SH-SY5Y (cell line): Measurements from ENCODE around the gene NUP93.

ENCODE experiments used
- GATA2 ChIP-seq: IDR thresholded peaks from 2 replicates; pipeline ENCODE4 v1.6.1; 2011; ENCODE audit warnings: mild to moderate bottlenecking, low read depth, low read length
- GATA3 ChIP-seq: IDR thresholded peaks from 2 replicates; pipeline ENCODE4 v1.6.1; 2011; ENCODE audit warnings: low read depth, mild to moderate bottlenecking, low read length, moderate library complexity

DNA sequence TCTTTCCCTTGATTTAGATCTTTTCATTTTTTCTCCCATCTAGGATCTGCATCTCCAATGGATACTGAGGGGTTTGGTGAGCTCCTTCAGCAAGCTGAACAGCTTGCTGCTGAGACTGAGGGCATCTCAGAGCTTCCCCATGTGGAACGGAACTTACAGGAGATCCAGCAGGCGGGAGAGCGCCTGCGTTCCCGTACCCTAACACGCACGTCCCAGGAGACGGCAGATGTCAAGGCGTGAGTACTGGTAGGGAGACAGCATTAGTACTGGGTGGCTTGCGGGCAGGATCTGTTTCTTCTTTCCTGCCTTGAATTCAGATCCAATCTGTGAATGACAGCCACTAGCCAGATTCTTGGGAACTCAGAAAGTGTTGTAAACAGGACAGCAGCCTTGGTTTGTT, 18.3 kb downstream of the NUP93 start:
- TF ChIP-seq GATA2 (no peak), GATA3 (no peak)
